Esophagus muscularis mucosa (tissue), 4 donors: ENCODE measurements around the gene ATXN10. TPM values are rescaled to one million over a fixed set of nuclear protein-coding genes. Genes with fewer than 3 reads are reported as not detected.

Experiments
- DNase-seq: peaks from one replicate; pipeline ENCODE4 v3.0.0-alpha.2; 2017; ENCODE audit errors: extremely low spot score
- H3K27ac ChIP-seq, 4 donors: fragments of 200-600 bp; sonication (generic); replicated peaks in 1 of 4; 1 replicate in 3 of 4; 2 replicates in 1 of 4; pipeline ENCODE4 v1.5.1; 2016 to 2019; ENCODE audit warnings: mild to moderate bottlenecking in 1 of 4
- H3K27me3 ChIP-seq, 4 donors: fragments of 200-600 bp; sonication (generic); one replicate each; pipeline versions ENCODE4 v1.5.1 to v1.6.0; 2016 to 2019
- H3K36me3 ChIP-seq, 4 donors: fragments of 200-600 bp; sonication (generic); one replicate each; pipeline ENCODE4 v1.5.1; 2016 to 2019
- H3K4me1 ChIP-seq, 4 donors: fragments of 200-600 bp; sonication (generic); one replicate each; pipeline ENCODE4 v1.5.1; 2016 to 2019
- H3K4me3 ChIP-seq, 4 donors: fragments of 200-600 bp; sonication (generic); 1 replicate in 2 of 4; 2 replicates in 2 of 4; pipeline ENCODE4 v1.5.1; 2016 to 2019; ENCODE audit warnings: mild to moderate bottlenecking in 4 of 4, moderate library complexity in 1 of 4
- H3K9me3 ChIP-seq, 4 donors: fragments of 200-600 bp; sonication (generic); 1 replicate in 3 of 4; 2 replicates in 1 of 4; pipeline ENCODE4 v1.5.1; 2016 to 2019
- CTCF ChIP-seq, 3 experiments: fragments of 200-600 bp in 2 of 3; fragments of 450-650 bp in 1 of 3; sonication (generic) in 2 of 3; IDR thresholded peaks; one replicate each; pipeline ENCODE4 v1.5.1; 2017 to 2019; ENCODE audit warnings: antibody characterized with exemption in 3 of 3, mild to moderate bottlenecking in 2 of 3, moderate library complexity in 1 of 3
- EP300 ChIP-seq: sonication (generic); formaldehyde crosslinking; IDR thresholded peaks from one replicate; pipeline ENCODE4 v1.6.1; 2017; ENCODE audit warnings: antibody characterized with exemption
- POLR2A ChIP-seq: fragments of 450-650 bp; IDR thresholded peaks from one replicate; pipeline ENCODE4 v1.6.1; 2017; ENCODE audit warnings: antibody characterized with exemption, moderate library complexity, mild to moderate bottlenecking, low read depth
- POLR2AphosphoS5 ChIP-seq, 2 donors: sonication (generic); formaldehyde crosslinking; IDR thresholded peaks; one replicate each; pipeline ENCODE4 v1.6.1; 2017; ENCODE audit warnings: antibody characterized with exemption in 2 of 2
- WGBS: methylation state at CpG from one replicate; pipeline ENCODE4 v1.1.5; 2018; 5-methylcytosine and 5-hydroxymethylcytosine counted together
- intact Hi-C: fragments of 100-400 bp; cut with DNase I; formaldehyde crosslinking; loops from one replicate; pipeline ENCODE4 v1.15.1; 2023
- total RNA-seq, 4 donors: library from RNA; depleted of rRNA; stranded (reverse); fragments of >200 nt; gene quantifications; one replicate each; pipeline versions ENCODE4 v1.1.0 to v1.2.1, GENCODE V29; 2016

ATXN10 gene
- total RNA-seq, 4 donors from 2014 or later: 67.5 to 126 (median 91.2) TPM

GRCh38 chr22:45718391-45718790 is 46.8 kb downstream of the ATXN10 start:
- Histone ChIP-seq H3K27me3 (no peaks in the 10 kb centered on the region), H3K4me1 (peaks cover 0 to 9% (median 0%) of the 10 kb centered on the region in 4 donors), H3K27ac (no peak overlapping the region), H3K36me3 (peaks cover 0 to 40% (median 22%) of the 10 kb centered on the region in 4 donors), H3K4me3 (no peak overlapping the region), H3K9me3 (no peaks in the 10 kb centered on the region)
- intact Hi-C loops: no loop called here
- TF ChIP-seq POLR2AphosphoS5 (IDR thresholded peaks at IDR 0.05): no peak
- TF ChIP-seq EP300: no peak
- no peak for TF ChIP-seq CTCF (IDR thresholded peaks at IDR 0.05)
- TF ChIP-seq POLR2A: no peak
- 92% methylated on average over 4 of the region's 4 CpGs for WGBS
- DNase-seq: no peak

GRCh38 chr22:45720839-45721378 is 49.3 kb downstream of the ATXN10 start:
- peaks cover 0 to 9% (median 3%) of the 10 kb centered on the region in 4 donors for H3K4me1 ChIP-seq
- peaks cover 0 to 45% (median 20%) of the 10 kb centered on the region in 4 donors for H3K36me3 ChIP-seq
- no peaks in the 10 kb centered on the region for H3K9me3 ChIP-seq
- DNase-seq: no peak
- H3K27ac ChIP-seq: no peak overlapping the region
- TF ChIP-seq POLR2AphosphoS5 (IDR thresholded peaks at IDR 0.05): no peak
- no peak overlapping the region for H3K4me3 ChIP-seq
- intact Hi-C loops: no loop called here
- no peaks in the 10 kb centered on the region for H3K27me3 ChIP-seq
- WGBS: 96% methylated on average over 5 of the region's 5 CpGs

- no peaks in the 10 kb centered on the region for H3K27me3 ChIP-seq
- H3K4me3 ChIP-seq: no peak overlapping the region
- H3K4me1 ChIP-seq: peaks cover 0 to 9% (median 5%) of the 10 kb centered on the region in 4 donors
- 76% methylated on average over 2 of the region's 2 CpGs for WGBS
- DNase-seq: no peak
- H3K9me3 ChIP-seq: no peaks in the 10 kb centered on the region
- intact Hi-C loops: no loop called here
- H3K27ac ChIP-seq: no peak overlapping the region
- no peak for TF ChIP-seq CTCF (IDR thresholded peaks at IDR 0.05)
- no peak for TF ChIP-seq POLR2AphosphoS5 (IDR thresholded peaks at IDR 0.05)
- TF ChIP-seq EP300: no peak
- TF ChIP-seq POLR2A: no peak
- H3K36me3 ChIP-seq: peaks cover 0 to 45% (median 20%) of the 10 kb centered on the region in 4 donors
Observed at GRCh38 chr22:45722006-45722405, 50.4 kb downstream of the ATXN10 start.

GRCh38 chr22:45726081-45726480 is 54.4 kb downstream of the ATXN10 start:
- no peak for DNase-seq
- no peak for TF ChIP-seq POLR2A
- no peak for TF ChIP-seq CTCF (IDR thresholded peaks at IDR 0.05)
- no peak for TF ChIP-seq EP300
- TF ChIP-seq POLR2AphosphoS5 (IDR thresholded peaks at IDR 0.05): no peak
- intact Hi-C loops: no loop called here
- 60% methylated on average over 2 of the region's 2 CpGs for WGBS
- Histone ChIP-seq H3K9me3 (no peaks in the 10 kb centered on the region), H3K36me3 (peaks cover 0 to 35% (median 22%) of the 10 kb centered on the region in 4 donors), H3K4me1 (peaks cover 0 to 6% (median 5%) of the 10 kb centered on the region in 4 donors), H3K4me3 (no peak overlapping the region), H3K27me3 (no peaks in the 10 kb centered on the region), H3K27ac (no peak overlapping the region)

GRCh38 chr22:45731041-45731797 is 59.6 kb downstream of the ATXN10 start:
- Histone ChIP-seq H3K27ac (no peak overlapping the region), H3K36me3 (peaks cover 0 to 40% (median 22%) of the 10 kb centered on the region in 4 donors), H3K27me3 (no peaks in the 10 kb centered on the region), H3K4me3 (no peak overlapping the region), H3K9me3 (no peaks in the 10 kb centered on the region), H3K4me1 (peaks cover 0 to 4% (median 0%) of the 10 kb centered on the region in 4 donors)
- intact Hi-C loops: no loop called here
- WGBS: 80% methylated on average over 8 of the region's 8 CpGs
- DNase-seq: no peak
- no peak for TF ChIP-seq CTCF (IDR thresholded peaks at IDR 0.05)
- TF ChIP-seq POLR2A: no peak
- no peak for TF ChIP-seq POLR2AphosphoS5 (IDR thresholded peaks at IDR 0.05)
- no peak for TF ChIP-seq EP300
